ENCODE results near the gene VPS9D1. TPM values are rescaled to one million over a fixed set of nuclear protein-coding genes. Genes with fewer than 3 reads are reported as not detected.
"Not testable (repeated sequence)": the region's sequence is repeated elsewhere in the genome, so short reads cannot be mapped to it uniquely, and the experiment has no call there.

The VPS9D1 gene
- total and polyA plus RNA-seq, 2 experiments from 2014 or later, result 2.1 to 2.2 TPM

DNA sequence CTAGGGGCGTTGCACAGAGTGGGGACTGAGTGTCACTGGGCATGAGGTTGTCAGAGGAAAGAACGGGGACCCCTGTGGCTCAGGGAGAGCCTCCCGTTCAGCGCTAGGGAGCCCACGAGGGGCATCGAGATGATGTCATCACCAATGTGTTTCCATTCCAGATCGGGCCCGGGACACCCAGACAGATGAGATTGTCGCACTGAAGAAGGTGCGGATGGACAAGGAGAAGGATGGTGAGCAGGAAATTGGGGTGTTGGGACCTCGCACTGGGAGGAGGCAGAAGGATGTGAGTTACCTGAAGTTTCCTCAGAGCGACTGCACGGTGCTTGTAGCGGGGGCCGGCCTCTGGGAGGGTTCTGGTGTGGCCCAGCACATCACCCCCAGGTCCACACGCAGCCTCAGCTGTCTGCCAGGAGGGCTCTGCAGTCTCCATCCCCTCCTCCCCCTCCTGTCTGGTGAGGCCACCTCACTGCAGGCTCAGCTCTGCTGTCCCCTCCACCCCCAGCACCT is 30.3 kb downstream of the VPS9D1 start:
- Histone ChIP-seq H2AFZ (no peak overlapping the region), H4K20me1 (replicated peaks; ENCODE audit: insufficient read depth) (peaks cover 4% of the 10 kb centered on the region; the same call in 1 of the 2 replicates), H3K4me2 (no peak overlapping the region), H3F3A (replicated peaks; ENCODE audit: low read depth) (0 out of 2 replicates have a peak, but pooled peaks cover 12% of the 10 kb centered on the region), H3K4me1 (ENCODE audit: insufficient read depth) (0 out of 2 replicates have a peak, but pooled peaks cover 8% of the 10 kb centered on the region), H3K79me2 (replicated peaks; ENCODE audit: insufficient read depth) (peaks cover 12% of the 10 kb centered on the region), H3K27me3 (ENCODE audit: insufficient read depth) (no peaks in the 10 kb centered on the region), H3K27ac (ENCODE audit: low read depth) (no peak overlapping the region), H3K4me3 (no peak overlapping the region), H3K36me3 (ENCODE audit: insufficient read depth) (0 out of 2 replicates have a peak, but pooled peaks cover 2% of the 10 kb centered on the region), H3K9me2 (ENCODE audit: insufficient read depth) (no peaks in the 10 kb centered on the region)
- H3K4me1 Mint-ChIP-seq, result peaks cover 7% of the 10 kb centered on the region; the same call in 2 of the 3 replicates
- DNase-seq (ENCODE audit: low spot score) (no peak), ATAC-seq (no peak)
- H3K27ac Mint-ChIP-seq, result no peak overlapping the region
- peaks cover 22% of the 10 kb centered on the region for H3K27me3 Mint-ChIP-seq (ENCODE audit: insufficient read depth, low read depth, poor library complexity)
- TF ChIP-seq ZNF114 (CRISPR knock-in tag; IDR thresholded peaks at IDR 0.05) (no peak), STAT1 (IDR thresholded peaks at IDR 0.05; ENCODE audit: unreplicated experiment) (no peak)
- H3K36me3 Mint-ChIP-seq (ENCODE audit: low read depth), result peaks cover 60% of the 10 kb centered on the region
- no peak overlapping the region for H3K4me3 Mint-ChIP-seq
- H3K9me3 Mint-ChIP-seq, result peaks cover 9% of the 10 kb centered on the region

DNA sequence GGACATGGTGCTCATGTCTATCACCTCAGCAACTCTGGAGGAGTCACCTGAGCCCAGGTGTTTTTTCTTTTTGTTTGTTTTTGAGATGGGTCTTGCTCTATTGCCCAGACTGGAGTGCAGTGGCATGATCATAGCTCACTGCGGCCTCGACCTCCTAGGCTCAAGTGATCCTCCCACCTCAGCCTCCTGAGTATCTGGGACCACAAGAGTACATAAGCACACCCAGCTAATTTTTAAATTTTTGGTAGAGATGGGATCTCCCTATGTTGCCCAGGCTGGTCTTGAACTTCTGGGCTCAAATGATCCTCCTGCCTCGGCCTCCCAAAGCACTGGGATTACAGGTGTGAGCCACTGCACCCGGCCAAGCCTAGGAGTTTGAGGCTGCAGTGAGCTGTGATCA is 31.1 kb downstream of the VPS9D1 start:
- not testable (repeated sequence) for DNase-seq (ENCODE audit: low spot score); H3K4me1 ChIP-seq (ENCODE audit: insufficient read depth); H3K4me2 ChIP-seq; H3K4me3 Mint-ChIP-seq; H3K4me3 ChIP-seq; H3K27ac ChIP-seq (ENCODE audit: low read depth); H2AFZ ChIP-seq; H3K27ac Mint-ChIP-seq; H3K36me3 ChIP-seq (ENCODE audit: insufficient read depth); H3K27me3 ChIP-seq (ENCODE audit: insufficient read depth); ATAC-seq; H3K9me2 ChIP-seq (ENCODE audit: insufficient read depth); H4K20me1 ChIP-seq (replicated peaks; ENCODE audit: insufficient read depth); H3K4me1 Mint-ChIP-seq
- Mint-ChIP-seq H3K36me3 (ENCODE audit: low read depth) (peaks cover 64% of the 10 kb centered on the region), H3K27me3 (ENCODE audit: insufficient read depth, low read depth, poor library complexity) (peaks cover 18% of the 10 kb centered on the region), H3K9me3 (peaks cover 17% of the 10 kb centered on the region)
- Histone ChIP-seq H3F3A (replicated peaks; ENCODE audit: low read depth) (0 out of 2 replicates have a peak, but pooled peaks cover 12% of the 10 kb centered on the region), H3K79me2 (replicated peaks; ENCODE audit: insufficient read depth) (peaks cover 12% of the 10 kb centered on the region)

DNA sequence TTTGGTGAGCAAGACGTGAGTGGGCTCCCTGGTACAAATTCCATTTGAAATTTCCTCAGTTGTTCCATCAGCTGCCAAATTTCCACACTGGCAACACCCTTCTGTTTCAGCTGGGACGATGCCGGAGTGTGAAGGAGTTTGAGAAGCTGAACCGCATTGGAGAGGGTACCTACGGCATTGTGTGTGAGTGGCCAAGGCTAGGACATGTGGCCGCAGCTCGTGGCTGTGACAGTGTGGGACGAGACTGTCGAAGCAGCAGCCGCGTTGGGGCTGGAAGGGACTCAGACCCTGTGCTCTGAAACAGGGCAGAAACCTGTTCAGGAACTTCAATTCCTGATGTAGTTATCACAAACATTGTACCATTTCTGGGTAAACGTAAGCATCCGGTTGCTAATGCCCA is 31.6 kb downstream of the VPS9D1 start:
- H3K4me3 Mint-ChIP-seq, result no peak overlapping the region
- peaks cover 22% of the 10 kb centered on the region for H3K9me3 Mint-ChIP-seq
- H3K27ac Mint-ChIP-seq, result no peak overlapping the region
- TF ChIP-seq STAT1 (IDR thresholded peaks at IDR 0.05; ENCODE audit: unreplicated experiment), result no peak
- no peak for TF ChIP-seq ZNF114 (CRISPR knock-in tag; IDR thresholded peaks at IDR 0.05)
- TF ChIP-seq ETS1 (IDR thresholded peaks at IDR 0.05), result no peak
- TF ChIP-seq EZH2 (IDR thresholded peaks at IDR 0.05; ENCODE audit: low read depth, unreplicated experiment), result no peak
- no peak for TF ChIP-seq EZH2phosphoT487 (IDR thresholded peaks at IDR 0.05; ENCODE audit: unreplicated experiment)
- TF ChIP-seq NANOG (IDR thresholded peaks at IDR 0.05; ENCODE audit: borderline replicate concordance), result no peak
- Histone ChIP-seq H4K20me1 (replicated peaks; ENCODE audit: insufficient read depth) (peaks cover 4% of the 10 kb centered on the region; the same call in 1 of the 2 replicates), H3K4me3 (no peak overlapping the region), H3K4me1 (ENCODE audit: insufficient read depth) (0 out of 2 replicates have a peak, but pooled peaks cover 8% of the 10 kb centered on the region), H3K27me3 (ENCODE audit: insufficient read depth) (no peaks in the 10 kb centered on the region), H3K27ac (ENCODE audit: low read depth) (no peak overlapping the region), H2AFZ (no peak overlapping the region), H3K4me2 (no peak overlapping the region), H3K79me2 (replicated peaks; ENCODE audit: insufficient read depth) (peaks cover 12% of the 10 kb centered on the region), H3F3A (replicated peaks; ENCODE audit: low read depth) (0 out of 2 replicates have a peak, but pooled peaks cover 12% of the 10 kb centered on the region), H3K36me3 (ENCODE audit: insufficient read depth) (0 out of 2 replicates have a peak, but pooled peaks cover 2% of the 10 kb centered on the region), H3K9me2 (ENCODE audit: insufficient read depth) (no peaks in the 10 kb centered on the region)
- DNase-seq (ENCODE audit: low spot score) (no peak), ATAC-seq (no peak)
- peaks cover 7% of the 10 kb centered on the region; the same call in 2 of the 3 replicates for H3K4me1 Mint-ChIP-seq
- H3K27me3 Mint-ChIP-seq (ENCODE audit: insufficient read depth, low read depth, poor library complexity), result peaks cover 18% of the 10 kb centered on the region
- H3K36me3 Mint-ChIP-seq (ENCODE audit: low read depth), result peaks cover 69% of the 10 kb centered on the region

All from GM23338 (cell line).